HTERT RPE-1 (cell line): ENCODE data around the gene COLGALT1.
"Not testable (repeated sequence)": the region's sequence is repeated elsewhere in the genome, so short reads cannot be mapped to it uniquely, and the experiment has no call there.

Experiments
- in situ Hi-C: fragments of 300-500 bp; cut with MboI; formaldehyde crosslinking; loops from 4 replicates; pipeline ENCODE4 v1.14.3; 2020; ENCODE audit warnings: low sequenced_read_pairs

Gene COLGALT1

DNA sequence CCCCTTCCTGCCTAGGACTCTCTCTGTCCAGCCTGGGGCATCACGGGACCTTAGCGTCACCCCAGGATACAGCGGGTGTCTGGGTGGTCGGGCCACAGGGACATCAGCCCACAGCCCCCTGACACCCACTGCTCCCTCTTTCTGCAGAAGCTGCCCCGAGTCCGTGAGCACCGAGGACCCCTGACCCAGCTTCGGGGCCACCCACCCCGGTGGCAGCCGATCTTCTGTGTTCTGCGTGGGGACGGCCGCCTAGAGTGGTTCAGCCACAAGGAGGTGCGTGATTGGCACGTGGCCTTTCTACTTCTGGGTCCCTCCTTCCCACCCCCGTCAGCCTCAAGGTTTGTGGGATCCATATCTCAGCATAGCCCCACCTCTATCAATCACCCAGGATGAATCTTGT, 23.3 kb upstream of the COLGALT1 start:
- in situ Hi-C loops, result no loop called here

DNA sequence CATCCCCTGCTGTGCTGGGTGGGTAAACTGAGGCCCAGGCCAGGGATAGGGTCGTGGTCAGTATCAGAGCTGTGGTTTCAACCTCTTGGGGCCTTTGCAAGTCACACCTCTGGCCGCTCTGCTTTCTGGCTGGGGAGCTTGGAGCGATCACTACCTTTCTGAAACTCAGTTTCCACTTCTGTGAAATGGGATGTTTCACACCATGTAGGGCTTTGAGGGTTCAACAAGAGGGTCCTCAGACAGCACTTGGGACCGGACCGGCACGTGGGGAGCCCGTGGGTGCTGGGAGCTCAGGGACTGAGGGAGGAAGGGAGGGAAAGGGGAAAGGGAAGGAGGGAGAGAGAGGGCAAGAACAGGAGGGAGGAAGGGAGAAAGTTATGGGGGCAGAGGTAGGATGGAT, 22.9 kb upstream of the COLGALT1 start:
- in situ Hi-C loops, result no loop called here

DNA sequence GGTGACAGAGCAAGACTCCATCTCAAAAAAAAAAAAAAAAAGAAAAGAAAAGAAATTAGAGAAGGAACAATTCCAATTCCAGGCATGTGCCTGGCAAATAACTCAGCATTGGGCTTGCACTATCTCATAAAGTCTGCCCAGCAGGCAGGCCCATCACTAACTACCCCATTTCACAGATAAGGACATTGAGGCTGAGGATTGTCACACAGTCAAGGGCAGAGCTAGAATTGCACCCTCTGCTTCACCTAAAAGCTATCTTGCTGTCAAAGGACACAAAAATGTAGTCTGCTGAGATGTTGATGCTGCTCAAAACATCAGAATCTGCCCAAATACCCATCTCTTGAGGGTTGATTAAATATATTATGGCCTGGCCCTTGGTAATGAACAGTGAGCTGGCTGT, 20.7 kb upstream of the COLGALT1 start:
- in situ Hi-C loops, result no loop called here

DNA sequence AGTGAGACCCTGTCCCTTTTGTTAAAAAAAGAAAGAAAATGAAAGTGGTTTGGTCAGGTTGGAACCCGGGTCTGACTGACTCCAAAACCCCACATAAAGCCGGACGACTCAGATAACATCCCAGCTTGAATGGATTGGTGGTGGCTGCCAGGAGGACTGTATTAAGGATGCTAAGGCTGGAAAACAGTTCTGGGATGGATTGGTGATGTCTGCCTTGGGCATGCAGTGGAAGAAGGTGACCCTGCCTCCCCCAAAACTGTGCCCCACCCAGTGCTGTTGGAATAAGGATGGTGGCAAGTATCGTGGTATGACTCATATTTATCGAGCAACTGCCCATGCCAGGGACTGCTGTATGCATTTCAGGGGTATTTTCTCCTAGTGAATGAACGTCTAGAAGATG, 18.5 kb upstream of the COLGALT1 start:
- in situ Hi-C loops, result no loop called here

DNA sequence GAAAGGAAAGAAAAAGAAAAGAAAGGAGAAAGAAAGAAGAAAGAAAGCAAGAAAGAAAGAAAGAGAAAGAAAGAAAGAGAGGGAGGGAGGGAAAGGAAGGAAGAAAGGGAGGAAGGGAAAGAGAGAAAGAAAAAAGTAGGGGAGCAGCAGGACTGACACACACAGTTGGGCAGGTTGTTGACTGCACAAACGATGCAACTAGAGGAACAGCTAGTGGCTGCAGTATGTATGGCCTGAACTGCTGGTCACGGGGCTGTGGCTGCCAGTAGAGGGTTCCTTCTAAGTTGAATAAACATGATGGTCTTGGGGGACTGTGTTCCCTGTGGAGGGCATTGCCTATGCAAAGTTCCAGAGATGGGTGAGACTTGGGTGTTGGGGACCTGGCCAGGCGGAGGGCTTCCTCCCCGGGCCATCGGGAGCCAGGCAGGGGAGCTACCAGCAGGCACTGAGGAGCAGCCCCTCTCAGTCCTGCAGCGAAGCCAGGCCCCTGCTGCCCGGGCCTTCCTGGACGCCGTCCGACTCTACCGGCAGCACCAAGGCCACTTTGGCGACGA, 16.7 kb upstream of the COLGALT1 start:
- in situ Hi-C loops, result no loop called here

DNA sequence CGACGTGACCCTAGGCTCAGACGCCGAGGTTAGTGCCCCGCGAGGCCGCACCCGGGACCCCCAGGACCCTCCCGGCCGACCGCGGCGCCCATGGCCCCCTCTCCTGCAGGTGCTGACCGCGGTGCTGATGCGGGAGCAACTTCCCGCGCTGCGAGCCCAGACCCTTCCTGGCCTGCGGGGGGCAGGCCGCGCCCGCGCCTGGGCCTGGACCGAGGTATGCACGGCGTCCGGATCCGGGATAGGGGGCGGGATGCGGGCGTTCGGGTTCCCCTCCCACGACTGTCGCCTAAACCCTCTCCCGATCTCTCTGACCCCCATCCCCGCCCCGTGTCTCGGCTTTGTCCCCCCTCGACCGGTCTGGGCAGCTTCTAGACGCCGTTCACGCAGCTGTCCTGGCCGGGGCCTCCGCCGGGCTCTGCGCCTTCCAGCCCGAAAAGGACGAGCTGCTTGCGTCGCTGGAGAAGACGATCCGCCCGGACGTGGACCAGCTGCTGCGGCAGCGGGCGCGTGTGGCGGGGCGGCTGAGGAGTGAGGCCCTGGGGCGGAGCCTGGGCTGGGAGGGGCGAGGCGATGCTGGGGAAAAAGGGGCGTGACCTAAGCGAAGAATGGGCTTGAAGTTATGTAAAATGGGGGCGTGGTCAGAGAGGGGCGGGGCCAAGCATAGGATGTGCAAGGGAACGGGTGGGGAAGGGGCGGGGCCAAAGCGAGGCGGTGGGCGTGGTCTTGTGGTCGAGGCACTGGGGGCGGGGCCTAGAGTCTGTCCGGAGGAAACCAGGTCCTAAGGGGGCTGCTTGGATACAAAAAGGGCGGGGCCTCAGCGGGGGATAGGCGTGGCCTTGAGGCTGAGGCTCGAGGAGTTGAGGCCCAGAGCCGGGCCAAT, 16.0 kb upstream of the COLGALT1 start:
- in situ Hi-C loops, result no loop called here

DNA sequence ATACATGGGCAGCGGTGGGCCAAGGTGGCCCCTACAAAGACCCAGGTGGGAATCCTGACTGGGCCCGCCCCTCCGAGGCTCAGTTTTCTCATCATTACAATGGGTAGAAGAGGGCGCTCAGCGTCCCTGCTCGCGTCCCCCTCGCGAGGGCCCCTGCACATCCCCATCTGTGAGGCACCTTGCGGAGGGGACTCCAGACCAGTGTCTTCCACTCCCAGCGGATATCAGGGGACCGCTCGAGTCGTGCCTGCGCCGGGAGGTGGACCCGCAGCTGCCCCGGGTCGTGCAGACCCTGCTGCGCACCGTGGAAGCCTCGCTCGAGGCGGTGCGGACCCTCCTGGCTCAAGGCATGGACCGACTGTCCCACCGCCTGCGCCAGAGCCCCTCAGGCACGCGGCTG, 15.3 kb upstream of the COLGALT1 start:
- in situ Hi-C loops, result no loop called here

DNA sequence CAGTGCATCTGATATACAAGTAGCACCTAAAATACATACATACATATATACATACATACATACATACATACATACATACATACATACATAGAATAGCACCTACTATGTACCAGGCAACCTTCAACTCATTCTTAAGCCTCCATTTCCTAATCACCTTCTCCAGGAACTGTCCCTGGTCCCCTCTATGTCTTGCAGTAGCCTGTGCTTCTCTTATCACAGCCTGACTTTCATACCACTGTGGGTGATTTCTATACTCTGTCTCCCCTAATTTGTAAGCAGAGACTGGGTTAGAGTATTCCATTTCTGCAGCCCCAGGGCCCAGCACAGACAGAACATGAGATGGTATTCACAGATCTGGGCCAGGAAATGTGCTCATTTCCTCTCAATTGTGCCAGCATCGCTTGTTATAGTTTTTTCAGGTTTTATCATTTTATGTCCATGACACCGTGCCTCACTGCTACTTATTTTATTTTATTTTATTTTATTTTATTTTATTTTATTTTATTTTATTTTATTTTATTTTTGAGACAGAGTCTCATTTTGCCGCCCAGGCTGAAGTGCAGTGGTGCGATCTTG, 14.2 kb upstream of the COLGALT1 start:
- in situ Hi-C loops, result no loop called here

DNA sequence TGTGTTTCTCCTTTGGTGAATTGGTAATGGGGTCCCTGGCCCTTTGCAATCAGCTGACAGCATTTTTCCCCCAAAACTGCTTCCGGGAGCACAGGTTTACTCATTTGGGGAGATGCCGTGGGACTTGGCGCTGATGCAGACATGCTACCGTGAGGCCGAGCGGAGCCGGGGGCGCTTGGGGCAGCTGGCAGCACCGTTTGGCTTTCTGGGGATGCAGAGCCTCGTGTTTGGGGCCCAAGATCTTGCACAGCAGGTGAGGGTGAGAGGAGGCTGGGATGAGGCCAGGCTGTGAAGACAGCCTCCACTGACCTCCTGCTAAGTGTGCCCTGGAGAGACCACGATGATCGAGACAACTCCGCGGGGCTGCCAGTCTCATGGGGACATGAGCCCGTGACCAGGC, 13.4 kb upstream of the COLGALT1 start:
- in situ Hi-C loops, result no loop called here

DNA sequence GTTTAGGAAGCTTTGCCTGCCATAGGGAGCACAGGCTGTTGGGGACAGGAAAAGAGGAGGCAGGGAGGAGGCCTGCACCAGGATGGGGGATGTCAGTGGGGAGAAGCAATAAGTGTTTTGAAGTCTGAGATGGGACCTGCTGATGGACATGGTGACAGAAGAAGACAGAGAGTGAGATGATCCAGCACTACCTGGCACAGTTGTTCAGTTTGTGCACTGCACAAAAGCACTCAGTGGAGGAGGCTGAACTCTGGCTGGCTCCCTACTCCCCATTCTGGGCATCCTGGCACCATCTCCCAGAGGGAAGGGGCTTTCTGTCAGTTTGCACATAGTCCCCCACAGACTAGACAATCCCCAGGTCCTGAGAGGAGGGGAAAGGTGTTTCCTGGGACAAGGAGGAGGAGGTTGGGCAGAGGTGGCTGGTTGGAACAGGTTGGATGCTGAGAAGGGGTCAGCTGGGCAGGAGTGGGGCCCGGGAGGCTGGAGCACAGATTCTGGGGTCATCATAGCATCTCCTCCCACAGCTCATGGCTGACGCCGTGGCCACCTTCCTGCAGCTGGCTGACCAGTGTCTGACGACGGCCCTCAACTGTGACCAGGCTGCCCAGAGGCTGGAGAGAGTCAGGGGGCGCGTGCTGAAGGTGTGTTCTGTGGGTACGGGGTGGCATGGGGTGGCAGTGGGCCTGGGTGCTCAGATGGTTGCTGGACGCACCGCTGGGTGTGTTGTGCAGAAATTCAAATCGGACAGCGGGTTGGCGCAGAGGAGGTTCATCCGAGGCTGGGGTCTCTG, 12.5 kb upstream of the COLGALT1 start:
- in situ Hi-C loops, result no loop called here

DNA sequence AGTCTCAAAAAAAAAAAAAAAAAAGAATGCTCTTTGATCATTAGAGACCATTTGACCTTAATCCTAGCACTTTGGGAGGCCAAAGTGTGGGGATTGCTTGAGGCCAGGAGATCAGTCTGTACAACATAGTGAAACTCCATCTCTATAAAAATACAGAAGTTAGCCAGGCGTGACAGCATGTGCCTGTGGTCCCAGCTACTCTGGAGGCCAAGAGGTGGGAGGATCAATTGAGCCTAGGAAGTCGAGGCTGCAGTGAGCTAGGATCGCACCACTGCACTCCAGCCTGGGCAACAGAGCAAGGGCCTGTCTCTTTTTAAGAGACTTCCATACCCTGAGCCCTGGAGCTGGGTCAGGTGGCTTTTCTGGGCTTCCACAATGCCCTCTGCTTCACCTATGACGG, 11.5 kb upstream of the COLGALT1 start:
- in situ Hi-C loops, result no loop called here

DNA sequence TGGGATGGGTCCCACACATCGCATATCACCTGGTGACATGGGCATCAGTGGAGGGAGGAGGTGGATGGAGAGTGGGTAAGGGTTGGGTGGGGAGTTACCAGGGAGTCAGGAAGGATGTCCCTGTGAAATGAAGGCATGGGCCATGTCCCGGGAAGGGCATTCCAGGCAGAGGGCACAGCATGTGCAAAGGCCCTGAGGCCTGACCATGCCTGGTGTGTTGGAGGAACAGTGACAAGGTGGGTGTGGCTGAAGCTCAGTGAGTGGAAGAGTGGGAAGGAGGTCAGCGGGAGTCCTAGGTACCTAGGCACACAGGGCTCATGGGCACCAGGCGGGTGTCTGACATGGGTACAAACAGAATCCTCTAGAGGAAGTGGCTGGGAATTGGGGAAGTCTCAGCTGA, 11.0 kb upstream of the COLGALT1 start:
- in situ Hi-C loops, result no loop called here

DNA sequence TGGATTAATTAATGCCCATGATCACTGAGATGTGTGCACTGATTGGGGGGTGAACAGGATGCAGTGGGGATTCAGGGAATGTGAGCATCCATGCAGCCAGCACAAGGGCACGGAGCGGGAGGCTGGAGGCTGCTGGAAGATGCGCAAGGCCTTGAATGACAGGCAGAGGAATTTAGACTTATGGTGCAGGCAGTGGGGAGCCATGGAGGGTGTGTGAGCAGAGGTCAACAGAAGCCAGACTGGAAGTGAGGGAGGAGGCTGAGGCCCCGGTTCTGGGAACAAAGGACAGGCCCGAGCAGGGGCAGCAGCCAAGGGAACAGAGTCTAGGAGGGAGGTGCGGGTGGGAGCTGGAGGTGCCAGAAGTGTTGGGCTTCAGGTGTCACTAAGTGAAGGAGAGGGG, 7.3 kb upstream of the COLGALT1 start:
- in situ Hi-C loops, result no loop called here

DNA sequence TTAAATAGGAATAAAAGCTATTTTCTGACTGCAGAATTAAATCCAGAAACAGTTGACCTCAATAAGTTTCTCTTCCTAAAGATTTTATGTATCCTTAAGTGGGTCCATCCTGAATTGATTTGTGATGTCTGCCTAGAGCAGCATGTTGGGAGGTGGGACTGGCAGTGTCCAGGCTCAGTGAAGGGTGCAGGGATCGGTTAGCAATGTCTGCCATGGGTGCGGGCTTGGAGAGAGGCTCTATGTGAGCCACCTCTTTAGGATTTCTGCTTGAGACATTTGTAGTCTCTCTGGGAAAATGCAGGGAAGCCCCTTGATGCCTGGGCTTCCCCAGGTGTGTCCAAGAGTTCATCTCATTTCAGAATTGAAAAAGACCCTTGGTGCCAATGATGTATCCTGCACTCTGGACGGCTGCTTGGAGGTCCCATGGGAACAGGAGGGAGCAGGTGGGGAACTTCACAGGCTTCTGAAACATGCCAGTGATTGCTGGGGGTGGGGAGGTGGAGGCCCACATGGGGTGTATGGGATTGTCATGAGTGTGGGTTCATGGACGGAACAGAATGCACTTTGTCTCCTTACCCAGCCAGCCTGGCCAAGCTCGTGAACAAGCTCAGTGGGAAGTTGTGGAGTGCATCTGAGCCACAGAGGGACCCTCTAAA, 6.2 kb upstream of the COLGALT1 start:
- in situ Hi-C loops, result no loop called here

DNA sequence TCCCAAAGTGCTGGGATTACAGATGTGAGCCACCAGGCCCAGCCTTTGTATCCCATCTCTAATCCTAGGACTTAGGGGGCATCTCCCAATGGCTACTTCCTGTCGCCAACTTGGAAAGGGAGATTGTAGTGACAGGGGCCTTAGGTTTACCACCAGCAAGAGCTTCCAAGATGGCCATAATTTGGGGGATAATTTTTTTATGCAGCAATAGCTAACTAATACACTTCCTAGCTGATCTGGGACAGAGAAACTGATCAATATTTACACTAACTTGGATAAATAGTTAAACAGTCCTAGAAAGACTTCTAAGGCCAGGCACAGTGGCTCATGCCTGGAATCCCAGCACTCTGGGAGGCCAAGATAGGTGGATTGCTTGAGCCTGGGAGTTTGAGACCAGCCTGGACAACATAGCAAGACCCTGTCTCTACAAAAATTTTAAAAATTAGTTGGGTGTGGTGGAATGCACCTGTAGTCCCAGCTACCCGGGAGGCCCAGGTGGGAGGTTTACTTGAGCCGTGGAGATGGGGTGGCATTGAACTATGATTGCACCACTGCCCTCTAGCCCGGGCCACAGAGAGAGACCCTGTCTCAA, 5.3 kb upstream of the COLGALT1 start:
- in situ Hi-C loops, result no loop called here

DNA sequence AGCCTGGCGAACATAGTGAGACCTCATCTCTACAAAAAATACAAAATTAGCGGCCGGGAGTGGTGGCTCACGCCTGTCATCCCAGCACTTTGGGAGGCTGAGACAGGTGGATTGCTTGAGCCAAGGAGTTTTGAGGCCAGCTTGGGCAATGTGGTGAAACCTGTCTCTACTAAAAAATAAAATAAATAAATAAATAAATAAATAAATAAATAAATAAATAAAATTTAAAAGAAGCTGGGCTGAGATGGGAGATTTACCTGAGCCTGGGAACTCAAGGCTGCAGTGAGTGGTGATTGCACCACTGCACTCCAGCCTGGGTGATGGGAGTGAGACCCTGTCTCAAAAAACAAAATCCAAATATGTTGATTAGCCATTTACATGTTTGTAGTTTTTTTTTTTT, 2.7 kb upstream of the COLGALT1 start:
- in situ Hi-C loops, result not testable (repeated sequence)

DNA sequence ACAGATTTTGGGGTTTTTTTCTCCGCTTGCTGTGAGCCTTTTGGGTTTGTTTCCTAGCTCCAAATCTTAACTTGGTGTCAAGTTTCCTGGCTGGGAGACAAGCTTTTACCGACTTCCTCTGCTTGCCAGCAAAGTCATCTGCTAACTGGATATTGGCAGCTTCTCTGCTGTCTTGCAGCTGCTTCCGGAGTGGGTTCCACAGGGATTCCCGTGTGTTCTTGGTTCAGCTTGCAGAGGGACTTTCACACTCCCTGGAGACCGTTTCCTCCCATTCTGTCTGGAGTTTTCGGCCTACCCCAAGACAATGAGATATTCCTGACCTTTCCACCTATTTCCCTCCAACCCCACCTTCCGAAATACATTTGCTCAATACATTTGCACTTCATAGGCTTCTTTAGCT, 2.2 kb upstream of the COLGALT1 start:
- in situ Hi-C loops, result no loop called here

DNA sequence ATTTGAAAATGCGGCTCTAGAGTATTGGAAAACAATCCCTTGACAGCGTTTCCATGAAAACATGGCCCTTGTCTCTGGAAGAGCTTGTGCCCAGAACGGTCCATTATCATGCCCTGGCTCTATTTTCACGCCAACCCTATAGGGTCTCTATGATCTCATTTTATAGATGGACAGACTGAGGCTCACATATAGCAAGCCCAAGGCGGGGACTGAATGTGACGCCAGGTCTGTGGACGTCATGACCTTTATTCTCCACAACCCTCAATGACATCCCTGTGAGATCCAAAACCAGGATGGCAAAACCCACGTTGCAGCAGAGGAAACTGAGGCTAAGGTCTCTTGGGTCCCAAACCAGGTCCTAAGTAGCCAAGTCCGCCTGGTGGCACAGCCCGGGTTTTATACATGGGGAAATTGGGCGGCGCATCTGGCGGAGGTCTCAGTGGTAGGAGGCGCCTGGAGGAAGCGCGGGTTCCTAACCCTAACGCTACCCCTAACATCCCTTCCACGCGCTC, 425 bp upstream of the COLGALT1 start:
- in situ Hi-C loops, result no loop called here

DNA sequence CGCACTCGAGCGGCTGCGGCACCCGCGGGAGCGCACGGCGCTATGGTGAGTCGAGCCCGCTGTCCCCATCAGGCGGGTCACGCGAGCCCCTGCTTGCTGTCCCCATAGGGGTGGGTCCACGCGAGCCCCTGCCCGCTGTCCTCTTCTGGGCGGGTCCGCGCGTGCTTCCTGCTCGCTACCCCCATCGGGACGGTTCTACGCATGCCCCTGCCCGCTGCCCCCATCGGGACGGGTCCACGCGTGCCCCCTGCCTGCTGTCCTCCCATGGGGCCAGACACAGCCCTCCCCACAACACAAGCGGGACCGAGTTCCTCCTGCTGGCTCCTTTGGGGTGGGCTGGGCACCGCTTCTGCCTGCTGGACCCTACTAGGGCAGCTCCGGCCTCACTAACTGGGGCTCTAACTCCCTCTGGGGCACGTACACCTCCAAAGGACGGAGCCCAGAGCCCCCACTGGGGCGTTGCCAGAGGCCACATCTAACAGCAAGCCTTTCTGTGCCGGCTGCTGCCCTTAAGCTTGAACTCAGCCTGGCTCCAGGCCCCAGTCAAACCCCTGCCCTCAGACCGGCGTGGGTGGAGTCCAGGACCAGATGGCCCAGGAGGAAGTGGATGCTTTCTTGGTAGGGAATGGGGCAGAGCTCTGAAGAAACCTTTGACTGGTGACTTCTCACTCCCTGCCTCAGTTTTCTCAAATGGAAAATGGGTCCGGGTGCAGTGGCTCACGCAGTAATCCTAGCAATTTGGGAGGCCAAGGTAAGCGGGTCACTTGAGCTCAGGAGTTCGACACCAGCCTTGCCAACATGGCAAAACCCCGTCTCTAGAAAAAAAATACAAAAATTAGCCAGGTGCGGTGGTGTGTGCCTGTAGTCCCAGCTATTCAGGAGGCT, 722 bp downstream of the COLGALT1 start:
- in situ Hi-C loops, result no loop called here

DNA sequence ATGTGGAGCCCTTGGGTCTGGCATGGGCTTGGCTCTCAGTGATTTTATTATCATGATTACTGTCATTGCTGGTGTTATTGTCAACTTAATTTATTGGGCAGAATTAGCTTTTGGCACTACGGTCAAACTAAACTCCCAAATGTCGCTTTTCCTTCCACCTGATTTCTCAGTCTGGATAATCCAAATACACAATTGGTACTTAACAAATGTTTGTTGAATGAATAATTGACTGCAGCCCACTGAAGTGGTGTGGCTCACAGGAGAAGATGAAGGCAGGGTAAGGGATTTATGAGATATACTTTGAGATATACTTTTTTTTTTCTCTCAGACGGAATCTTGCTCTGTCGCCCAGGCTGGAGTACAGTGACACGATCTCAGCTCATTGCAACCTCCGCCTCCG, 1.5 kb downstream of the COLGALT1 start:
- in situ Hi-C loops, result no loop called here
